Activated CD4-positive, alpha-beta memory T cell treated with anti-CD3 and anti-CD28 coated beads for 36 hours (primary cell): ENCODE data around the gene DCAF7. TPM values are rescaled to one million over a fixed set of nuclear protein-coding genes. Genes with fewer than 3 reads are reported as not detected.

Source experiments
- CTCF ChIA-PET: fragments of 350-600 bp; sonication (Branson Sonifier 250); formaldehyde crosslinking; loops from one replicate; lab custom pipeline; 2021; ENCODE audit warnings: antibody characterized with exemption, inconsistent platforms; lab: Charles Lee
- POLR2A ChIA-PET: fragments of 350-600 bp; sonication (Branson Sonifier 250); formaldehyde crosslinking; loops from one replicate; lab custom pipeline; 2021; ENCODE audit warnings: antibody characterized with exemption; lab: Charles Lee
- DNase-seq: peaks from one replicate; pipeline ENCODE4 v3.0.0-alpha.2; 2020
- H3K27ac Mint-ChIP-seq: one replicate; pipeline ENCODE4 v1.8.0; 2021; ENCODE audit warnings: mixed read lengths
- H3K27me3 Mint-ChIP-seq: one replicate; pipeline ENCODE4 v1.8.0; 2021; ENCODE audit warnings: mixed read lengths
- H3K36me3 Mint-ChIP-seq: one replicate; pipeline ENCODE4 v1.8.0; 2021; ENCODE audit warnings: mixed read lengths
- H3K4me1 Mint-ChIP-seq: one replicate; pipeline ENCODE4 v1.8.0; 2021; ENCODE audit warnings: low read depth, mixed read lengths
- H3K4me3 Mint-ChIP-seq: one replicate; pipeline ENCODE4 v1.8.0; 2021; ENCODE audit warnings: mild to moderate bottlenecking, mixed read lengths
- H3K9me3 Mint-ChIP-seq: one replicate; pipeline ENCODE4 v1.8.0; 2021; ENCODE audit warnings: mixed read lengths
- intact Hi-C: fragments of 100-400 bp; cut with micrococcal nuclease; formaldehyde crosslinking; loops from one replicate; pipeline ENCODE4 v1.15.1; 2023
- total RNA-seq, 2 experiments: library from RNA; stranded (reverse); gene quantifications; one replicate each; pipeline ENCODE4 v1.2.3, GENCODE V29; 2021

The DCAF7 gene
- total RNA-seq, 2 experiments from 2014 or later: 118 to 119 TPM

GRCh38 chr17:63550817-63551639, 751 bp downstream of the DCAF7 start:
- Mint-ChIP-seq H3K36me3 (peaks cover 18% of the 10 kb centered on the region), H3K4me3 (peak overlapping the region; percentile 85), H3K9me3 (no peaks in the 10 kb centered on the region), H3K4me1 (peaks cover 41% of the 10 kb centered on the region), H3K27ac (peak overlapping the region; percentile 96), H3K27me3 (no peaks in the 10 kb centered on the region)
- ChIA-PET CTCF (interaction anchor here (0.8 to 5.2 kb wide), 9 partner anchors 15 to 133 kb away, joined by 3 to 33 read pairs (median 4); partner anchors contain the start of genes MAP3K3 and TACO1), POLR2A (interaction anchor here (0.5 to 2.9 kb wide), 12 partner anchors 18 to 150 kb away, joined by 3 to 14 read pairs (median 4); partner anchors contain the start of genes KCNH6, LIMD2, MAP3K3 and TACO1)
- DNase-seq: peak; percentile 46
- intact Hi-C loops: loop anchor here (1.0 to 5.0 kb wide), 8 partner anchors 34 to 898 kb away; partner anchors contain the start of genes DDX42, MAP3K3 and TACO1

GRCh38 chr17:63552211-63552610, 1.9 kb downstream of the DCAF7 start:
- Mint-ChIP-seq H3K4me3 (peak overlapping the region; percentile 85), H3K4me1 (peaks cover 48% of the 10 kb centered on the region), H3K27me3 (no peaks in the 10 kb centered on the region), H3K27ac (peak overlapping the region; percentile 26), H3K9me3 (no peaks in the 10 kb centered on the region), H3K36me3 (peaks cover 22% of the 10 kb centered on the region)
- ChIA-PET CTCF (interaction anchor here (0.6 to 5.2 kb wide), 8 partner anchors 49 to 225 kb away, joined by 3 to 33 read pairs (median 4); partner anchors contain the start of gene TACO1), POLR2A (interaction anchor here (0.7 to 2.9 kb wide), 4 partner anchors 30 to 148 kb away, joined by 3 to 14 read pairs (median 7); partner anchors contain the start of genes KCNH6 and LIMD2)
- intact Hi-C loops: loop anchor here (5.0 kb wide), 1 partner anchor 35 kb away; no protein-coding TSS in a partner anchor
- DNase-seq: no peak

GRCh38 chr17:63555500-63556156, 5.4 kb downstream of the DCAF7 start:
- ChIA-PET CTCF (no interaction called here), POLR2A (no interaction called here)
- H3K27me3 Mint-ChIP-seq: no peaks in the 10 kb centered on the region
- no peak overlapping the region for H3K27ac Mint-ChIP-seq
- no peak overlapping the region for H3K4me3 Mint-ChIP-seq
- no peaks in the 10 kb centered on the region for H3K9me3 Mint-ChIP-seq
- peaks cover 61% of the 10 kb centered on the region for H3K4me1 Mint-ChIP-seq
- DNase-seq: no peak
- intact Hi-C loops: no loop called here
- H3K36me3 Mint-ChIP-seq: peaks cover 19% of the 10 kb centered on the region

- intact Hi-C loops: no loop called here
- Mint-ChIP-seq H3K27ac (no peak overlapping the region), H3K4me1 (peaks cover 67% of the 10 kb centered on the region), H3K4me3 (no peak overlapping the region), H3K9me3 (no peaks in the 10 kb centered on the region), H3K27me3 (no peaks in the 10 kb centered on the region), H3K36me3 (peaks cover 15% of the 10 kb centered on the region)
- no peak for DNase-seq
- POLR2A ChIA-PET: no interaction called here
- CTCF ChIA-PET: no interaction called here
Measured at GRCh38 chr17:63557416-63557815, 7.1 kb downstream of the DCAF7 start.

GRCh38 chr17:63558441-63558840, 8.2 kb downstream of the DCAF7 start:
- Mint-ChIP-seq H3K27me3 (no peaks in the 10 kb centered on the region), H3K4me3 (no peak overlapping the region), H3K9me3 (no peaks in the 10 kb centered on the region), H3K27ac (peak overlapping the region; percentile 45), H3K4me1 (peaks cover 63% of the 10 kb centered on the region), H3K36me3 (peaks cover 12% of the 10 kb centered on the region)
- DNase-seq: no peak
- CTCF ChIA-PET: interaction anchor here (0.8 kb wide), 1 partner anchor 152 kb away, joined by 3 read pairs; no protein-coding TSS in a partner anchor
- intact Hi-C loops: no loop called here
- POLR2A ChIA-PET: no interaction called here

GRCh38 chr17:63561819-63562218, 11.5 kb downstream of the DCAF7 start:
- H3K4me1 Mint-ChIP-seq: peaks cover 43% of the 10 kb centered on the region
- no peaks in the 10 kb centered on the region for H3K9me3 Mint-ChIP-seq
- peaks cover 6% of the 10 kb centered on the region for H3K36me3 Mint-ChIP-seq
- no peaks in the 10 kb centered on the region for H3K27me3 Mint-ChIP-seq
- no peak overlapping the region for H3K27ac Mint-ChIP-seq
- POLR2A ChIA-PET: no interaction called here
- intact Hi-C loops: no loop called here
- no peak for DNase-seq
- H3K4me3 Mint-ChIP-seq: no peak overlapping the region
- CTCF ChIA-PET: no interaction called here

GRCh38 chr17:63563339-63563738, 13.1 kb downstream of the DCAF7 start:
- H3K27me3 Mint-ChIP-seq: no peaks in the 10 kb centered on the region
- DNase-seq: no peak
- H3K36me3 Mint-ChIP-seq: no peaks in the 10 kb centered on the region
- intact Hi-C loops: no loop called here
- H3K4me1 Mint-ChIP-seq: peaks cover 30% of the 10 kb centered on the region
- ChIA-PET CTCF (no interaction called here), POLR2A (no interaction called here)
- no peak overlapping the region for H3K4me3 Mint-ChIP-seq
- H3K9me3 Mint-ChIP-seq: no peaks in the 10 kb centered on the region
- H3K27ac Mint-ChIP-seq: no peak overlapping the region

GRCh38 chr17:63564562-63564961, 14.3 kb downstream of the DCAF7 start:
- H3K27me3 Mint-ChIP-seq: no peaks in the 10 kb centered on the region
- H3K36me3 Mint-ChIP-seq: no peaks in the 10 kb centered on the region
- no peak overlapping the region for H3K4me3 Mint-ChIP-seq
- H3K9me3 Mint-ChIP-seq: no peaks in the 10 kb centered on the region
- intact Hi-C loops: no loop called here
- DNase-seq: no peak
- ChIA-PET CTCF (no interaction called here), POLR2A (no interaction called here)
- peaks cover 40% of the 10 kb centered on the region for H3K4me1 Mint-ChIP-seq
- no peak overlapping the region for H3K27ac Mint-ChIP-seq

GRCh38 chr17:63567229-63567628, 17.0 kb downstream of the DCAF7 start:
- no peak for DNase-seq
- H3K4me1 Mint-ChIP-seq: peaks cover 46% of the 10 kb centered on the region
- no peak overlapping the region for H3K27ac Mint-ChIP-seq
- no peak overlapping the region for H3K4me3 Mint-ChIP-seq
- CTCF ChIA-PET: no interaction called here
- H3K36me3 Mint-ChIP-seq: peaks cover 5% of the 10 kb centered on the region
- intact Hi-C loops: no loop called here
- no peaks in the 10 kb centered on the region for H3K27me3 Mint-ChIP-seq
- POLR2A ChIA-PET: no interaction called here
- H3K9me3 Mint-ChIP-seq: no peaks in the 10 kb centered on the region

GRCh38 chr17:63568563-63568962, 18.3 kb downstream of the DCAF7 start:
- ChIA-PET POLR2A (interaction anchor here (1.1 kb wide), 1 partner anchor 17 kb away, joined by 4 read pairs; no protein-coding TSS in a partner anchor), CTCF (interaction anchor here (0.6 to 2.1 kb wide), 2 partner anchors 8 to 10 kb away, joined by 4 to 5 read pairs; no protein-coding TSS in a partner anchor)
- Mint-ChIP-seq H3K9me3 (no peaks in the 10 kb centered on the region), H3K36me3 (peaks cover 5% of the 10 kb centered on the region), H3K27me3 (no peaks in the 10 kb centered on the region), H3K4me3 (no peak overlapping the region), H3K27ac (no peak overlapping the region), H3K4me1 (peaks cover 42% of the 10 kb centered on the region)
- DNase-seq: no peak
- intact Hi-C loops: no loop called here

GRCh38 chr17:63571632-63572310, 21.5 kb downstream of the DCAF7 start:
- Mint-ChIP-seq H3K9me3 (no peaks in the 10 kb centered on the region), H3K4me3 (no peak overlapping the region), H3K36me3 (peaks cover 7% of the 10 kb centered on the region), H3K27ac (peak overlapping the region; percentile 55), H3K27me3 (no peaks in the 10 kb centered on the region), H3K4me1 (peaks cover 43% of the 10 kb centered on the region)
- CTCF ChIA-PET: interaction anchor here (0.7 to 1.0 kb wide), 3 partner anchors 40 to 129 kb away, joined by 3 to 8 read pairs (median 3); no protein-coding TSS in a partner anchor
- DNase-seq: no peak
- intact Hi-C loops: no loop called here
- POLR2A ChIA-PET: no interaction called here
